HG02798 (cell line): ENCODE results near the gene SUFU.

Source experiments
- ATAC-seq: cut with Tn5 transposase; IDR thresholded peaks from one replicate; pipeline ENCODE4 v1.9.1; 2021; ENCODE audit warnings: mild to moderate bottlenecking; ENCODE audit not compliant: unreplicated experiment, poor library complexity

Gene SUFU

DNA sequence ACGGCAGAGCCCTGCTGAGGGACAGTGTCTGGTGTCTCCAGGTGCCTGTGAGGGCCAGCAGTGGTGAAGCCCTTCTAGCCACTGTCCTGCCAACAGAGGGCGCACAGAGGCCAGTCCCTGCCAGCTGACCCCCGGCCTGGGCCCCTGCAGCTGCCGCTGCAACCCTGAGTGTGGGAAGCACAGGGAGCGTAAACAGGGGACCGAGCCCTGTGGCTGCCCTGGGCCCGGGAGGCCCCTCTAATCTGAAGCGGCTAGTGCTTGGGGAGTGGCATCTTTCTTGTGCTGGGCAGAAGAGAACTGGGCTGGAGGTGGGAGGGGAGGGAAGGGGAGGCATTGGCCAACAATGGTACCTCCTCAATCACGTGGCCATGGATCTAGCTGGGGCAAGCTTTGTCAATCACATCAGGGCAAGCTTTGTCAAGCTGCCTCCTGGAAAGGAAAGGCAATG is 175.1 kb downstream of the SUFU start:
- no peak for ATAC-seq

DNA sequence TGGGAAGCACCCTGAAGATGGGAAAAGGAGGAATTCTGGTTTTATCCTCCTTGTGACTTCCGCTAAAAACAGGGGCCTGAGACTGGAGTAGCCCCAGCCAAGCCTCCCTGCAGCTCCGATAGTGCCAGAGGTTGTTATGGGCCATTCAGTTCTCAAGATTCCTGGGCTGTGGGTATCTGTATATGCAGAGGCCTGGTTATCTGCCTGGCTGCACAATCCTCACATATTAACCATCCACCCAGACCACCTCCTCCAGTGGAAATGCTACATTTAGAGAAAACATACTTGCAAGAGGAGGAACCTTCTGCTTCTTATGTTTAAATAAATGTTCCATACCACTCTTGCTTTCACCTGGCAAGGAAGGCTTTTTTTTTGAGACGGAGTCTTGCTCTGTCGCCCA is 175.8 kb downstream of the SUFU start:
- ATAC-seq, result no peak

DNA sequence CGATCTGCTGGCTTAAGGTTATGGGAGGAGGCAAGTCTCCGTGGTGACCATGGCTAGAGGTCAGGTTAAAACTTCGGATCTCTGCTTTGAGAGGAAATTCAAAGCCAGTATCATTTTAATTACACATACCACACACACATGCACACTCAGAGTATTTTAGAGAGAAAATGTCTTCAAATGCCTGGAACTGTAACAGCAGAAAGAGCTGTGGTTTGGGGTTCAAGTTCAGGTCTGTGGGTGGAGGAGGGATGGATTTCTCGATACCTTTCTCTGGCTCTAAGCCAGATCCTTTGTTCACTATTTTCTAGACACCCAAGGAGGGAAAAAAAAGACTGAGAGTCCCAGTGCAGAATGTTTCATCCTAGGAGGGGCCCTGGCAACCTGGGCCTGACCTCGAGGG is 177.9 kb downstream of the SUFU start:
- ATAC-seq, result no peak

- no peak for ATAC-seq
These were observed 178.6 kb downstream of the SUFU start for GRCh38 chr10:102682416-102682815.

GRCh38 chr10:102682981-102683380 is 179.2 kb downstream of the SUFU start:
- no peak for ATAC-seq
